IPS-18a (cell line): ENCODE results near the gene PXDN.
"Not testable (repeated sequence)": the region's sequence is repeated elsewhere in the genome, so short reads cannot be mapped to it uniquely, and the experiment has no call there.

ENCODE experiments used
- H3K27ac ChIP-seq: one replicate; pipeline ENCODE4 v1.5.1; 2013; ENCODE audit warnings: low read length
- H3K27me3 ChIP-seq: one replicate; pipeline ENCODE4 v1.6.1; 2013; ENCODE audit warnings: mild to moderate bottlenecking, low read length; ENCODE audit not compliant: control insufficient read depth, insufficient read depth
- H3K36me3 ChIP-seq: one replicate; pipeline ENCODE4 v1.6.1; 2013; ENCODE audit warnings: low read depth, low read length; ENCODE audit not compliant: control insufficient read depth
- H3K4me1 ChIP-seq: one replicate; pipeline ENCODE4 v1.6.1; 2013; ENCODE audit warnings: low read depth, low read length; ENCODE audit not compliant: control insufficient read depth
- H3K4me3 ChIP-seq: one replicate; pipeline ENCODE4 v1.5.1; 2013; ENCODE audit warnings: low read length
- H3K9ac ChIP-seq: one replicate; pipeline ENCODE4 v1.6.1; 2013; ENCODE audit warnings: mild to moderate bottlenecking, low read length, moderate library complexity
- H3K9me3 ChIP-seq: one replicate; pipeline ENCODE4 v1.6.1; 2013; ENCODE audit warnings: low read depth, low read length; ENCODE audit not compliant: control insufficient read depth

PXDN gene

GRCh38 chr2:1784986-1785617, 40.8 kb upstream of the PXDN start:
- Histone ChIP-seq H3K36me3 (no peaks in the 10 kb centered on the region), H3K9ac (no peak overlapping the region), H3K27ac (no peak overlapping the region), H3K4me1 (peaks cover 10% of the 10 kb centered on the region), H3K27me3 (no peaks in the 10 kb centered on the region), H3K9me3 (no peaks in the 10 kb centered on the region), H3K4me3 (no peak overlapping the region)

- H3K27me3 ChIP-seq, result no peaks in the 10 kb centered on the region
- peaks cover 10% of the 10 kb centered on the region for H3K4me1 ChIP-seq
- H3K9me3 ChIP-seq, result no peaks in the 10 kb centered on the region
- no peak overlapping the region for H3K9ac ChIP-seq
- H3K4me3 ChIP-seq, result no peak overlapping the region
- H3K36me3 ChIP-seq, result no peaks in the 10 kb centered on the region
- H3K27ac ChIP-seq, result no peak overlapping the region
Measured at GRCh38 chr2:1784087-1784486, 39.8 kb upstream of the PXDN start.

- H3K9me3 ChIP-seq, result no peaks in the 10 kb centered on the region
- no peaks in the 10 kb centered on the region for H3K36me3 ChIP-seq
- H3K9ac ChIP-seq, result no peak overlapping the region
- H3K27ac ChIP-seq, result no peak overlapping the region
- H3K4me3 ChIP-seq, result no peak overlapping the region
- no peaks in the 10 kb centered on the region for H3K4me1 ChIP-seq
- H3K27me3 ChIP-seq, result no peaks in the 10 kb centered on the region
Measured at GRCh38 chr2:1782514-1782913, 38.2 kb upstream of the PXDN start.

- Histone ChIP-seq H3K4me3 (no peak overlapping the region), H3K9me3 (no peaks in the 10 kb centered on the region), H3K9ac (no peak overlapping the region), H3K36me3 (no peaks in the 10 kb centered on the region), H3K27me3 (no peaks in the 10 kb centered on the region), H3K27ac (no peak overlapping the region), H3K4me1 (no peaks in the 10 kb centered on the region)
Measured at GRCh38 chr2:1781291-1782080, 37.2 kb upstream of the PXDN start.

GRCh38 chr2:1780693-1781092, 36.4 kb upstream of the PXDN start:
- Histone ChIP-seq H3K36me3 (no peaks in the 10 kb centered on the region), H3K9me3 (no peaks in the 10 kb centered on the region), H3K27ac (no peak overlapping the region), H3K27me3 (no peaks in the 10 kb centered on the region), H3K4me1 (no peaks in the 10 kb centered on the region), H3K9ac (no peak overlapping the region), H3K4me3 (no peak overlapping the region)

- H3K9ac ChIP-seq, H3K4me1 ChIP-seq, H3K27me3 ChIP-seq, H3K36me3 ChIP-seq, H3K9me3 ChIP-seq, H3K27ac ChIP-seq, H3K4me3 ChIP-seq: not testable (repeated sequence)
Measured at GRCh38 chr2:1780054-1780453, 35.7 kb upstream of the PXDN start.

GRCh38 chr2:1778566-1778965, 34.3 kb upstream of the PXDN start:
- Histone ChIP-seq H3K27me3 (no peaks in the 10 kb centered on the region), H3K36me3 (no peaks in the 10 kb centered on the region), H3K9me3 (no peaks in the 10 kb centered on the region), H3K27ac (no peak overlapping the region), H3K4me1 (no peaks in the 10 kb centered on the region), H3K9ac (no peak overlapping the region), H3K4me3 (no peak overlapping the region)

GRCh38 chr2:1777781-1778180, 33.5 kb upstream of the PXDN start:
- H3K4me1 ChIP-seq, result no peaks in the 10 kb centered on the region
- no peak overlapping the region for H3K27ac ChIP-seq
- no peaks in the 10 kb centered on the region for H3K36me3 ChIP-seq
- H3K4me3 ChIP-seq, result no peak overlapping the region
- H3K27me3 ChIP-seq, result no peaks in the 10 kb centered on the region
- H3K9me3 ChIP-seq, result no peaks in the 10 kb centered on the region
- H3K9ac ChIP-seq, result no peak overlapping the region

GRCh38 chr2:1777156-1777555, 32.8 kb upstream of the PXDN start:
- Histone ChIP-seq H3K4me3 (no peak overlapping the region), H3K9ac (no peak overlapping the region), H3K27me3 (no peaks in the 10 kb centered on the region), H3K9me3 (no peaks in the 10 kb centered on the region), H3K4me1 (no peaks in the 10 kb centered on the region), H3K36me3 (no peaks in the 10 kb centered on the region), H3K27ac (no peak overlapping the region)

GRCh38 chr2:1775511-1776035, 31.3 kb upstream of the PXDN start:
- Histone ChIP-seq H3K27ac (no peak overlapping the region), H3K4me1 (peaks cover 3% of the 10 kb centered on the region), H3K27me3 (no peaks in the 10 kb centered on the region), H3K9ac (no peak overlapping the region), H3K36me3 (no peaks in the 10 kb centered on the region), H3K4me3 (no peak overlapping the region), H3K9me3 (no peaks in the 10 kb centered on the region)

GRCh38 chr2:1774929-1775328, 30.6 kb upstream of the PXDN start:
- peaks cover 3% of the 10 kb centered on the region for H3K4me1 ChIP-seq
- H3K27ac ChIP-seq, result no peak overlapping the region
- no peaks in the 10 kb centered on the region for H3K9me3 ChIP-seq
- H3K27me3 ChIP-seq, result no peaks in the 10 kb centered on the region
- H3K36me3 ChIP-seq, result no peaks in the 10 kb centered on the region
- no peak overlapping the region for H3K9ac ChIP-seq
- no peak overlapping the region for H3K4me3 ChIP-seq

GRCh38 chr2:1773883-1774282, 29.6 kb upstream of the PXDN start:
- Histone ChIP-seq H3K4me1 (peaks cover 3% of the 10 kb centered on the region), H3K27me3 (no peaks in the 10 kb centered on the region), H3K9ac (no peak overlapping the region), H3K4me3 (no peak overlapping the region), H3K36me3 (no peaks in the 10 kb centered on the region), H3K9me3 (no peaks in the 10 kb centered on the region), H3K27ac (no peak overlapping the region)
